ENCODE results near the gene ITIH3. TPM values are rescaled to one million over a fixed set of nuclear protein-coding genes. Genes with fewer than 3 reads are reported as not detected.
A peak's percentile ranks its signal among the peaks of the same experiment; 100 is the strongest.

ITIH3 gene
- total and polyA plus RNA-seq, 2 of the 4 experiments (the other 2 are of a cell fraction): 0.72 to 0.94 TPM

DNA sequence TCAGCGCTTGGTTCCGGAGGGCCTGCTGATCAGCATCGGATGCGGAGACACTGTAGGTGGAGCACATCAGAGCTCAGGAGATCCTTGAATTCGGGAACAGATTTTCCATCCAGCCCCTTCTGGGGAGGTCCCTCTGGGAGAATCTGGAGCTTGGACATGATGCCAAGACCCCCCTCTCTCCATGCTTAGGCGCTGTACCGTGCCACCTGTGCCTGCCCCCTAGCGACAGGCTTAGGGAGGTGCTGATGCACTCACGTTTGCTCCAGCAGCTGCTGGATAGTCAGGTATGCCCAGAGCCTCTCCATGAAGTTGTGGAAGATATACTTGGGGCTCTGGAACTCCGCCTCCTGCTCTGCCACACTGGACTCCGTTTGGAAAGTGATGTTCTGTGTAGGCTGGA is 26.1 kb downstream of the ITIH3 start:
- POLR2A ChIA-PET (ENCODE audit: unreplicated experiment): no interaction called here
- H3K18ac ChIP-seq (ENCODE audit: low read depth, low read length): no peak overlapping the region
- intact Hi-C loops (cut with micrococcal nuclease): loop anchor here (1.0 kb wide), 1 partner anchor 77 kb away; no protein-coding TSS in a partner anchor

More for the DNA sequence above, 26.1 kb downstream of the ITIH3 start:
- Histone ChIP-seq H4K20me1 (ENCODE audit: insufficient read depth, low read length) (no peaks in the 10 kb centered on the region), H2AK5ac (ENCODE audit: low read depth, low read length) (no peak overlapping the region), H3K36me3 (ENCODE audit: control insufficient read depth, insufficient read depth, low read length) (no peaks in the 10 kb centered on the region), H3K4me3 (ENCODE audit: insufficient read depth, low read depth, low read length) (no peak overlapping the region), H3K56ac (ENCODE audit: extremely low read depth, insufficient read depth, low read length) (no peak overlapping the region), H2BK5ac (ENCODE audit: low read depth, low read length, poor library complexity, severe bottlenecking) (no peak overlapping the region), H2AFZ (replicated peaks; ENCODE audit: low read length, poor library complexity) (no peak overlapping the region), H4K91ac (ENCODE audit: insufficient read depth, low read depth, low read length) (no peak overlapping the region), H3K79me1 (ENCODE audit: low read depth in 1 of 2, low read length in 2 of 2) (no peaks in the 10 kb centered on the region), H3K4me2 (ENCODE audit: low read depth, low read length) (no peak overlapping the region), H3K27ac (ENCODE audit: insufficient read depth, low read length) (no peak overlapping the region), H3K23ac (ENCODE audit: low read depth, low read length) (no peak overlapping the region), H3K14ac (replicated peaks; ENCODE audit: low read depth, low read length) (no peak overlapping the region), H3K9me1 (ENCODE audit: insufficient read depth, low read length) (no peaks in the 10 kb centered on the region), H4K5ac (ENCODE audit: low read depth, low read length) (no peak overlapping the region), H3K27me3 (ENCODE audit: control insufficient read depth, insufficient read depth, low read length) (peaks cover 3% of the 10 kb centered on the region; the same call in 1 of the 2 replicates), H3K4ac (ENCODE audit: low read depth, low read length) (no peak overlapping the region), H4K8ac (ENCODE audit: low read depth in 2 of 2, low read length in 2 of 2) (no peak overlapping the region), H2BK15ac (ENCODE audit: low read depth, low read length) (no peak overlapping the region), H2BK120ac (ENCODE audit: low read depth, low read length) (no peak overlapping the region), H2AK9ac (replicated peaks; ENCODE audit: low read depth, low read length, poor library complexity) (no peak overlapping the region), H3K9ac (ENCODE audit: low read depth, low read length) (no peak overlapping the region), H2BK20ac (ENCODE audit: low read depth, low read length) (no peak overlapping the region), H3K9me3 (ENCODE audit: control insufficient read depth, insufficient read depth, low read length) (no peaks in the 10 kb centered on the region), H3K4me1 (ENCODE audit: control insufficient read depth, insufficient read depth, low read length) (no peaks in the 10 kb centered on the region)
- TF ChIP-seq RAD21 (IDR thresholded peaks at IDR 0.05; ENCODE audit: low read length) (peak; percentile 39), MXI1 (IDR thresholded peaks at IDR 0.05; ENCODE audit: borderline replicate concordance, low read depth, low read length) (no peak), MAZ (IDR thresholded peaks at IDR 0.05; ENCODE audit: borderline replicate concordance, low read depth, low read length) (no peak), SMC3 (IDR thresholded peaks at IDR 0.05; ENCODE audit: low read depth, low read length) (peak; percentile 32)
- TF ChIP-seq, protein P1, sequence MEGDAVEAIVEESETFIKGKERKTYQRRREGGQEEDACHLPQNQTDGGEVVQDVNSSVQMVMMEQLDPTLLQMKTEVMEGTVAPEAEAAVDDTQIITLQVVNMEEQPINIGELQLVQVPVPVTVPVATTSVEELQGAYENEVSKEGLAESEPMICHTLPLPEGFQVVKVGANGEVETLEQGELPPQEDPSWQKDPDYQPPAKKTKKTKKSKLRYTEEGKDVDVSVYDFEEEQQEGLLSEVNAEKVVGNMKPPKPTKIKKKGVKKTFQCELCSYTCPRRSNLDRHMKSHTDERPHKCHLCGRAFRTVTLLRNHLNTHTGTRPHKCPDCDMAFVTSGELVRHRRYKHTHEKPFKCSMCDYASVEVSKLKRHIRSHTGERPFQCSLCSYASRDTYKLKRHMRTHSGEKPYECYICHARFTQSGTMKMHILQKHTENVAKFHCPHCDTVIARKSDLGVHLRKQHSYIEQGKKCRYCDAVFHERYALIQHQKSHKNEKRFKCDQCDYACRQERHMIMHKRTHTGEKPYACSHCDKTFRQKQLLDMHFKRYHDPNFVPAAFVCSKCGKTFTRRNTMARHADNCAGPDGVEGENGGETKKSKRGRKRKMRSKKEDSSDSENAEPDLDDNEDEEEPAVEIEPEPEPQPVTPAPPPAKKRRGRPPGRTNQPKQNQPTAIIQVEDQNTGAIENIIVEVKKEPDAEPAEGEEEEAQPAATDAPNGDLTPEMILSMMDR (conservative IDR thresholded peaks at IDR 0.05; ENCODE audit: low read depth, low read length): peak; percentile 52
- BruUV-seq (replicated peaks): no TSS peak
- 64% methylated on average over 7 of the region's 11 CpGs; no CpG with 5 or more reads in 1 of the 2 experiments for WGBS, 2 experiments (ENCODE audit: extremely low coverage in 2 of 2, insufficient read length in 1 of 2)
- CTCF ChIA-PET: interaction anchor here (1.0 to 1.3 kb wide), 6 partner anchors 9 to 82 kb away, joined by 3 to 6 read pairs (median 3); no protein-coding TSS in a partner anchor
- dilution Hi-C loops (cut with HindIII; ENCODE audit: low sequenced_read_pairs, unreplicated experiment) (no loop called here), in situ Hi-C loops (cut with MboI; ENCODE audit: low sequenced_read_pairs) (no loop called here)
- peak; percentile 6 for DNase-seq
- peak; percentile 75 for ATAC-seq (ENCODE audit: low read depth)

Measured in IMR-90 (cell line).